ENCODE data around the gene WFDC11. TPM values are rescaled to one million over a fixed set of nuclear protein-coding genes. Genes with fewer than 3 reads are reported as not detected.

WFDC11 gene
- total RNA-seq, 1 experiment from 2014 or later = not detected

DNA sequence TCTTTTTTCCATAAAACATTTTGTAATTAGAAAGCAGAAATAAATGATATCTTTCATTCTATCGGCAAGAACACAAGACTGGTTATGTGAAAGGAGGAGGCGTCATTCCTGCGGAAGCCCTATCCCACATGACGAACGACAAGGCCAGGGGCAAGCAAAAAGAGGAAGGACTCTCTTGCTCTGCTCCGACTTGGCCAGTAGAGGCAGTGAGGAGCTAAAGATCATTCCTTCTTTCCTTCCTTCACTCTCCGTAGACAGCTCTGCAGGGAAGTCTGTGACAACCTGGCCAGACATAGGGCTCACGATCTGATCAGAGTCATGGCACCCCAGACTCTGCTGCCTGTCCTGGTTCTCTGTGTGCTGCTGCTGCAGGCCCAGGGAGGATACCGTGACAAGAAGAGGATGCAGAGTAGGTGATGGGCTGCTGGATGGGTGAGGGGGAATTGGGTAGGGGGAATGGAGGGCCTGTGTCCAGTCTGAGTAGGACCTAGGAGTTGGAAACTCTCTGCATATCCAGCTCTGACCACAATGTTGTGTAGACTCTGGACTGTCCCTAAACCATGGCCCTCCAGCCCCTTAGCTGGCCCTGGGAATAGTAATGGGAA, 40.4 kb downstream of the WFDC11 start, which contains the start of gene WFDC10A:
Gene WFDC10A, plus strand, starts transcription at position 244 of the 605 bp plus-strand sequence. Its CDS starts 75 bp downstream, at position 319.
- DNase-seq (ENCODE audit: low read depth) = peak; percentile 77

DNA sequence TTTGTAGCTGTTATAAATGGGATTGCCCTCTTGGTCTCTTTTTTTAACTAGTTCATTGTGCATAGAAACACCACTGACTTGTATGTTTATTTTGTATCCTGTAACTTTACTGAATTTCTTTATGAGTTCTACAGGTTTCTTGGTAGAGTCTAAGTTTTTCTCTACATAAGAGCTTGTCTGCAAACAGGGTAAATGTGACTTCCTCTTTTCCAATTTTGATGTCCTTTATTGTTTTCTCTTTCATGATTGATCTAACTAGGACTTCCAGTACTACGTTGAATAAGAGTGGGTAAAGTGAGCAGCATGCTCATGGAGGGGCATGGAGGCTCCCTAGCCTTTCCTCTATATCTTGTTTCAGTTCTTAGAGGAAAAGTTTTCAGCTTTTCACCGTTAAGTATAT, 43.5 kb downstream of the WFDC11 start:
- no peak for DNase-seq (ENCODE audit: low read depth)

DNA sequence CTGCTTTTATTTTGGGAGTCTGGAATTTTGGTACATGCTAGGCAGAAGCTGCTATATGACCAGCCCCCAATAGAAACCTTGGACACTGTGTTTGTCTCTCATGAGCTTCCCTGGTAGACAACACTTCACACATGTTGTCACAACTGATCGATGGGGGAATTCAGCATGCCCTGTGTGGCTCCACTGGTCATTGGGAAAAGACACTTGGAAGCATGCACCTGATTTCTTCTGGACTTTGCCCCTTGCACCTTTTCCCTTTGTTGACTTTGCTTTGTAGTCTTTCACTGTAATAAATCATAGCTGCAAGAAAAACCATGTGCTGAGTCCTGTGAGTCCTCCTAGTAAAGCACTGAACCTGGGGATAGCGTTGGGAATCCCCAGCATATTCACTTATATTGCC, 48.4 kb downstream of the WFDC11 start:
- DNase-seq (ENCODE audit: low read depth) = no peak

DNA sequence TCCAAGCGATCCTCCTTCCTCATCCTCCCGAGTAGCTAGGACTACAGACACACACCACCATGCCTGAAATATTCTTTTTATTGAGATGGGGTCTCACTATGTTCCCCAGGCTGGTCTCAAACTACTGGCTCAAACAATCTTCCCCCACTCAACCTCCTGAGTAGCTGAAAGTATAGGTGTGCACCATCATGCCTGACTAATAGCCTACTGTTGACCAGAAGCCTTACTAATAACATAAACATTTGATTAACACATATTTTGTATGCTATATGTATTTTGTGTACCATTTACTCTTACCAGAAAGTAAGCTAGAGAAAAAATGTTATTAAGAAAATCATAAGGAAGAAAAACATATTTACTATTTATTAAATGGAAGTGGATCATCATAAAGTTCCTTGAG, 52.4 kb downstream of the WFDC11 start:
- DNase-seq (ENCODE audit: low read depth) = no peak

DNA sequence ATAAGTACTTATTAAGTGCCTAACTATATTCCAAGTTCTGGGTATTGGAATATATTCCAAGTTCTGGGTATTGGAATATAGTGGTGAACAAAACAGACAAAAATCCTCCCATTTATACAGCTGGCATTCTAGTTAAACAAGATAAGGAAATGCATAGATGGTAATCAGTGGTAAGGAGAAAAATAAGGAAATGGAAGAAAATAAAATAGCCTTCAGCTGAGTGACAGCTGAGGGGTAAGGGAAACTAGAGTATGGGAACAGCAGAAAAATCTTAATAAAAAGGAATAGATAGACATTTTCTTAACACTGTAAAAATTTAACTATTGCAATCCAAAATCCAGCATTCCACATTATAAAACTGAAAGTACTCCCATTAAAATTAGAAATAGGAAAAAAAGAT, 57.7 kb downstream of the WFDC11 start:
- no peak for DNase-seq (ENCODE audit: low read depth)

DNA sequence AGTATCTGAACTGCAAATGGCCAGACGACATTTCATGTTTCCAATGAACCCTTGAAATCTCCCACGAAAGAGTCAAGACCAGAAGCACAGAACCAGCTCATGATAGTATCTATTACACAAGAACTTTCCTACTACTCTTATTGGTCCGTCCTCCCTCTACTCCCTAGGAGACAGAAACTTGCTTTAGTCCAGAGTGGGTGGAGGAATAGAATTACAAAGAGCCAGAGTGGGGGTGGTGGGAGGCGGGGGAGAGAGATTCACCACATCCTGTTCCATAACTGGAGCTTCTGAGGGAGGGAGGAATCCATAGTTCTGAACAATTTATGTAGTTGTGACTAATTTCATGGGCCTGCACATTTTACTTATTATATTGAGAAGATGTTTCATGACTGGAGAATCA, 59.0 kb downstream of the WFDC11 start:
- DNase-seq (ENCODE audit: low read depth) = peak; percentile 89

DNA sequence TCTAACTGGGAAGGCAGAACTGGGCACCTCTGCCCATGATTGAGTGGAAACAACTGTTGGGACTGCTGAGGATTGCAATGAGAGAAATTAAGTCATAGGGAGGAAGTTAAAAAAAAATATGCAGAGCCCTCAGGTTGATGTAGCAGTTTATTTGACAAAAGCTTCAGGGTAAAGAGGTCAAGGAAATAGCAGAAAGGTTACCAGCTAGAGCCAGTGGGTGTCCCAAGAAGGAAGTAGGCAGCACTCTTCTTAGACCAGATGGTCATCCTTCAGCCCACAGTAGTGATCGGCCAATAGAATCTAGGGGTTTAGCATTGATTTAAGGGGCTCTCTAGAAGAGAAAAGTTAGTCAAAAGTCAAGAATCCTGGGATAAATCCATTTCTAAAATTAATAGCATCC, 62.2 kb downstream of the WFDC11 start:
- DNase-seq (ENCODE audit: low read depth) = no peak

Small RNAs within 50 kb of the gene (small RNA-seq; reads per million reads assigned to genes)
- gene MIR3617 = not detected

Other genes with a start within 250 kb of the WFDC11 start
- not detected in 2 replicates for gene WFDC2, start 200.5 kb downstream of the WFDC11 start, total RNA-seq (2014; rRNA removed; shearing (Covaris generic))
- not detected in 2 replicates for gene SPINT3, start 154.6 kb downstream of the WFDC11 start, total RNA-seq (2014; rRNA removed; shearing (Covaris generic))
- not detected in 2 replicates for gene WFDC6, start 130.8 kb downstream of the WFDC11 start, total RNA-seq (2014; rRNA removed; shearing (Covaris generic))
- gene EPPIN, start 122.8 kb downstream of the WFDC11 start, total RNA-seq (2014; rRNA removed; shearing (Covaris generic)) = not detected in 2 replicates
- not detected in 2 replicates for gene WFDC8, start 91.0 kb downstream of the WFDC11 start, total RNA-seq (2014; rRNA removed; shearing (Covaris generic))
- not detected in 2 replicates for gene WFDC10A, start 40.5 kb downstream of the WFDC11 start, total RNA-seq (2014; rRNA removed; shearing (Covaris generic))
- gene WFDC9, start 39.0 kb downstream of the WFDC11 start, total RNA-seq (2014; rRNA removed; shearing (Covaris generic)) = not detected in 2 replicates
- gene WFDC13, start 31.8 kb upstream of the WFDC11 start, total RNA-seq (2014; rRNA removed; shearing (Covaris generic)) = not detected in 2 replicates
- 0.39 and 0.77 TPM in 2 replicates for gene WFDC10B, start 34.8 kb upstream of the WFDC11 start, total RNA-seq (2014; rRNA removed; shearing (Covaris generic))
- not detected in 2 replicates for gene SPINT4, start 52.1 kb upstream of the WFDC11 start, total RNA-seq (2014; rRNA removed; shearing (Covaris generic))
- 0.31 and 3.1 TPM in 2 replicates for gene WFDC3, start 121.6 kb upstream of the WFDC11 start, total RNA-seq (2014; rRNA removed; shearing (Covaris generic))
- 63.7 and 101 TPM in 2 replicates for gene DNTTIP1, start 121.7 kb upstream of the WFDC11 start, total RNA-seq (2014; rRNA removed; shearing (Covaris generic))
- gene UBE2C, start 142.4 kb upstream of the WFDC11 start, total RNA-seq (2014; rRNA removed; shearing (Covaris generic)) = 287 and 392 TPM in 2 replicates
- not detected in 2 replicates for gene TNNC2, start 157.1 kb upstream of the WFDC11 start, total RNA-seq (2014; rRNA removed; shearing (Covaris generic))
- 38.5 and 39.6 TPM in 2 replicates for gene SNX21, start 163.6 kb upstream of the WFDC11 start, total RNA-seq (2014; rRNA removed; shearing (Covaris generic))
- 38.3 and 43.1 TPM in 2 replicates for gene ACOT8, start 187.2 kb upstream of the WFDC11 start, total RNA-seq (2014; rRNA removed; shearing (Covaris generic))
- 6.0 and 6.1 TPM in 2 replicates for gene ZSWIM3, start 187.4 kb upstream of the WFDC11 start, total RNA-seq (2014; rRNA removed; shearing (Covaris generic))
- gene ZSWIM1, start 211.0 kb upstream of the WFDC11 start, total RNA-seq (2014; rRNA removed; shearing (Covaris generic)) = 8.1 and 13.8 TPM in 2 replicates
- gene SPATA25, start 217.4 kb upstream of the WFDC11 start, total RNA-seq (2014; rRNA removed; shearing (Covaris generic)) = 0.33 and 0.34 TPM in 2 replicates
- 1.3 and 2.1 TPM in 2 replicates for gene NEURL2, start 221.0 kb upstream of the WFDC11 start, total RNA-seq (2014; rRNA removed; shearing (Covaris generic))
- gene CTSA, start 221.1 kb upstream of the WFDC11 start, total RNA-seq (2014; rRNA removed; shearing (Covaris generic)) = 84.1 and 115 TPM in 2 replicates
- gene PLTP, start 241.9 kb upstream of the WFDC11 start, total RNA-seq (2014; rRNA removed; shearing (Covaris generic)) = 0.16 TPM in 1 of 2 replicates, not detected in the other

All from HT1080 (cell line).